HPDE6-E6E7 (cell line): ENCODE data around the gene TPO.
"Not testable (repeated sequence)": the region's sequence is repeated elsewhere in the genome, so short reads cannot be mapped to it uniquely, and the experiment has no call there.

Experiments used
- DNase-seq: peaks from one replicate; pipeline ENCODE4 v3.0.0; 2011; ENCODE audit warnings: missing footprints; ENCODE audit errors: extremely low spot score

Gene TPO

GRCh38 chr2:1413156-1413710 is at the start of gene TPO:
Gene TPO, plus strand, starts transcription at chr2:1413463. Its CDS starts 946 bp downstream, at chr2:1414409.
- no peak for DNase-seq

GRCh38 chr2:1366546-1367134 is 46.6 kb upstream of the TPO start:
- no peak for DNase-seq

GRCh38 chr2:1367601-1368000 is 45.7 kb upstream of the TPO start:
- DNase-seq, result no peak

GRCh38 chr2:1369905-1370304 is 43.4 kb upstream of the TPO start:
- DNase-seq, result no peak

- DNase-seq, result no peak
Observed at GRCh38 chr2:1370461-1370860, 42.8 kb upstream of the TPO start.

- no peak for DNase-seq
Observed at GRCh38 chr2:1371082-1371481, 42.2 kb upstream of the TPO start.

GRCh38 chr2:1373830-1374229 is 39.4 kb upstream of the TPO start:
- DNase-seq, result no peak

- no peak for DNase-seq
Observed at GRCh38 chr2:1374287-1374686, 39.0 kb upstream of the TPO start.

GRCh38 chr2:1375794-1376193 is 37.5 kb upstream of the TPO start:
- DNase-seq, result no peak

GRCh38 chr2:1377473-1377872 is 35.8 kb upstream of the TPO start:
- DNase-seq, result no peak

- DNase-seq, result no peak
Observed at GRCh38 chr2:1378456-1379150, 34.7 kb upstream of the TPO start.

- no peak for DNase-seq
Observed at GRCh38 chr2:1381644-1382043, 31.6 kb upstream of the TPO start.

GRCh38 chr2:1387954-1388725 is 25.1 kb upstream of the TPO start:
- DNase-seq, result not testable (repeated sequence)

- DNase-seq, result not testable (repeated sequence)
Observed at GRCh38 chr2:1390118-1390517, 23.1 kb upstream of the TPO start.

GRCh38 chr2:1393321-1393720 is 19.9 kb upstream of the TPO start:
- DNase-seq, result no peak

- no peak for DNase-seq
Observed at GRCh38 chr2:1394709-1395408, 18.4 kb upstream of the TPO start.

- no peak for DNase-seq
Observed at GRCh38 chr2:1397350-1397749, 15.9 kb upstream of the TPO start.

- no peak for DNase-seq
Observed at GRCh38 chr2:1398191-1398590, 15.1 kb upstream of the TPO start.

- DNase-seq, result no peak
Observed at GRCh38 chr2:1400943-1401735, 12.1 kb upstream of the TPO start.

GRCh38 chr2:1402064-1402463 is 11.2 kb upstream of the TPO start:
- no peak for DNase-seq

- no peak for DNase-seq
Observed at GRCh38 chr2:1403565-1403964, 9.7 kb upstream of the TPO start.
